NOMO-1 treated with dmso at 0.1 percent for 144 hours (cell line): ENCODE measurements around the gene UNC5A.

Source experiments
- DNase-seq: peaks from one replicate; lab custom pipeline; 2025; ENCODE audit not compliant: unreplicated experiment; lab: John Stamatoyannopoulos, UW

The UNC5A gene

DNA sequence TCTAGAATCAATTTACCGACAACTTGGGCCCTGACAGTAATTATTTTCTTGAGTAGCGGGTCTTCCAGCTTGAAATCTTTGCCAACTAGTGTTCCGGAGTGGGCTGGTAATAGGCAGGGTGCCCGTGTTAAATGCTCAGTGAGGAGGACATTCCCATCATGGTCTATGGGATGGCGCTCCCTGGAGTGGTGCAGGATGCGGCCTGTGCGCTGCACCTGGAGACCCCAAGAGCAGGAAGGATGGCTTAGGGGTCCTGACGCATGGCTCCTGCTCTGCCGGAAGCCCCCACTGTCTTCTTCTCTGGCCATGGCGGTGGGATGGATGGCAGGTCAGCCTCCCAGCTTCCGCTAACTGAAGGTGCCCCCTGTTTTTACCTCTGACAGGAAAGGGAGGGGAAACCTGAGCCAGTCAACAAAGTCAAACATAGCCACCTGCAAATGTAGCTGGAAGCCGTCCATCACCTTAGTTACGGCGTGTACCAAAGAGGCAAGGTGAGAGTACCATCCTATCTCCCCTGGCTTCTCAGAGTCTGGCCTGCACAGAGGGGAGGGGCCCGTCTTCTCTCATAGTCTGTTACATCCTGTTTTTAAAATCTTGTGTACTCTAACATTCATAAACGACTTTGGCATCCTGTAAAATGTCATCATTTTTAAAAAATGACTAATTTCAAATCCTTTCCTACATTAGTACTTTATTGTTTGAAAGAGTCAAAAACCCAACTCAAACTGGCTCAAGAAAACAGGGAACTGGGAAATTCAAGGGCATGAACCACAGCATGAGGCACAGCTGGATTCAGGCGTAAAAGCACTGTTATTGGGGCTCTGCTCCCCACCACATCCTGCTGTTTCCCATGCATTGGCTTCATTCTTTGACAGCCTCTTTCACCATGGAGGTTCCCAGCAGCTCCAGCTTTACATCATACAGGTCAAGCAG lies 28.5 kb upstream of the UNC5A start:
- DNase-seq = no peak

DNA sequence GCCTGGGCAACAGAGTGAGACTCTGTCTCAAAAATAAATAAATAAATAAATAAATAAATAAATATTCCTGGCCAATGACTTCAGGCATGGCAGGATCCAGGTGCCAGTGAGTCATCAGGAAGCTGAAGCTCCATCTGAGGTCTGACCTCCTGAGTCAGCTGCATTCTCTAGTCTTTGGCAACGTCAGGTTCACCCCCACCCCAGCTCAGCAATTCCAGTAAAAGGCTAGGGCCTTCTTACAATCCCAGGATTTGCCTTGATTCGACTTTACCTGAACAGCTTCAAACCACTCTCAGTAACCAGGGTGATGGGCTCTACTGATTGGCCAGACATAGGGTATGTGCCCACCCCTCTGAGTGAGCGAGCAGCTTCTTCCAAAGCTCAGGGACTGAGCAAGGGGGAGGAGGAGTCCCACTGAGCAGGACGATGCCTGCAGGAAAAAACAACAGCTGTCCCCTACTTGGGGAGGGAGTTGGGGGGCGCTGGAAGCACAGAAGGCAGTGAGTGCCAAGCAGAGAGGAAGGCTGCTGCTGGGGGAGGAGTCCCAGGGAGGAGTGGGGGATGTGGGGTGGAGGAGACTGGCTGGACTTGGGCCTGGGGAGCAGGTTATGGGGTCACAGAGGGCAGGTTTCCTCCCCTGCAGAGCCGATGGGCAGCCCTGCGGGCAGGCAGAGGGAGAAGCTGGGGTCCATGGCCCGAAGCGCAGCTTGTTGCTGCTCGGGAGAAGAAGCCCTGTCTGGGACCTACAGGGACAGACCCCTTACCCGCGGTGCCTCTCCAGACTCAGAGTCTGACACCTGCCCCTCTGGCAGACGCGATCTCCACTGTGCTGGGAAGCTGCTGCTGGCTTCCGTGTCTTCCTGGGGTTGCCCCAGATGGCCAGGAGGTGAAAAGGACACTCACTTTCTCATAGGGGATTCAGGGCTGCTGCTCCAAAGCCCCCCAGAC lies 25.9 kb upstream of the UNC5A start:
- DNase-seq = no peak

DNA sequence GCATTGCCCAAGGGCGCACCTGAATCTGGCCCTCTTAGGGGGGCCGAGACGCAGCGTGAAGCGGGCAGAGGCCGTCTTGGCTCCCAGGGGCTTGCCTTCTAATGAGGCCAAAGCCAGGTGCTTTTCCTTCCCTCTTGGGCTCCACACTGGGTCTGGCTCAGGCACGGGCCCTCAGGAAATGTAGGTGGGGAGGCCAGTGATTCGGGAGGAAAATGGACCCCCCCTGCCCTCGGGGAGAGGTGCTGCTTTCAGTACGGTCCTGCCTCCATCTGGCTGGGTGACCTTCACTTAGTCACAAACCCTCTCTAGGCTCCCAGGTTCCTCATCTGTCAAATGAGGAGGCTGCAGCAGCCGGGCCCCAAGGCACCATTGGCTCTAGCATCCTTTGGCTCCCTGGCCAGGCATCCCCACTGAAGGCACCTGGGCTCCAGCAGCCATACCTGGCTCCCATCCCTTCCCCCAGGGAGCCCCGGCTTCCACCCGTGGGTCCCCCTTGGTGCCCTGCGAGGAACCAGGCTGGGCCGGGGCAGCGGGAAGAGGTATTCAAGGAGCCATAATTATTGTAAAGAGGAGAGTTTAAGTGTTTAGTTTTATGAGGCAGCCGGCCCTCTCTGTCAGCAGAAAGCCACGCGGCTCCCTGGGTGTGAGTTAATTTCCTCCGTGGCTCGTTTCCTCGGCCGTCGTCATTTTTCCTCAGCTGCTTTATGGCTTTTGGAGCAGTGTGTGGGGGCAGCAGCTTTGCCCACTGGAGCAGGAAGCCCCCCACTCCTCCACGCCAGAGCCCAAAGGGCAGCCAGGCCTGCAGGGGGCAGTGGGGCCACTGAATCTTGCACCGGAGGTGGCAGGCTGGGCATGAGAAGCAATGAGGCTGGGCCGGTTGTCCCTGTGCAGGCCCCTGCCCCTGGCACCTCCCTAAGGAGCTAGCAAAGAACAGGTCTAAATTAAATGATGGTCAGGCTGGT lies 24.9 kb upstream of the UNC5A start:
- no peak for DNase-seq

DNA sequence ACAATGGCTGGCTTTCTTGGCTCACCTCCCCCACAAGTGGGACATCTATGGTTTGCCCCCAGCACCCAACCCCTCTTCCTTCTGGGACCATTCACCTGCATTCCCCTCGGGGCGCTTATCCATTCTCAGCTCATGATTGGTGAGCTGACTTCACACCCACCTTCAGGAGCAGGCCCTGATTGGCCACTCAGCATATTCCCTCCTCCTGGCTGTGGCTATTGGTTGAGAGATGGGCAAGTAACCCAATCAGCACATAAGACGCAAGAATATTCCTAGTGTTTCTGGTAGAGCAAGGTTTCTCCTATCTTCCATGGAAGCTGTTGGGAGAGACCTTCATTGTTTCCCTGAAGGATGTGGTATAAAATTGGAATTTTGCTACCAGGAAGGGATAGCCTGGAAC lies 22.7 kb upstream of the UNC5A start:
- no peak for DNase-seq

DNA sequence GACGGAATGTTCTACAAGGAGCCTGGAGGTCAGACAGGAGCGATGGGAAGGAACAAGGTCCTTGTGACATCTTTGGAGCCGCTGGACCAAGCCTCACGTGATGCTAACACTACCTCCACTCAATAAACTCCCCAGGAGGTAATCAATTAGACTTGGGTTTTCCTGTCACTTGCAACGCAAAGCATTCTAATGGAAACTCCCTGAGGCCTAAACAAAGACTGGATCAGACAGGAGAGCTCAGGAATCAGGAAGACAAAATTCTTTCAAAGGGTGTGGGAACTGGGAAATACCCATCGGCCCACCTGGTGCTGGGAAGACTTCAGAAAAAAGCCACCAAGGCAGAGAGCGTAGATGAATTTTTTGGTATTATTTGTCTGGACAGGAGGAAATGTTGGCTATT lies 22.3 kb upstream of the UNC5A start:
- DNase-seq = no peak

DNA sequence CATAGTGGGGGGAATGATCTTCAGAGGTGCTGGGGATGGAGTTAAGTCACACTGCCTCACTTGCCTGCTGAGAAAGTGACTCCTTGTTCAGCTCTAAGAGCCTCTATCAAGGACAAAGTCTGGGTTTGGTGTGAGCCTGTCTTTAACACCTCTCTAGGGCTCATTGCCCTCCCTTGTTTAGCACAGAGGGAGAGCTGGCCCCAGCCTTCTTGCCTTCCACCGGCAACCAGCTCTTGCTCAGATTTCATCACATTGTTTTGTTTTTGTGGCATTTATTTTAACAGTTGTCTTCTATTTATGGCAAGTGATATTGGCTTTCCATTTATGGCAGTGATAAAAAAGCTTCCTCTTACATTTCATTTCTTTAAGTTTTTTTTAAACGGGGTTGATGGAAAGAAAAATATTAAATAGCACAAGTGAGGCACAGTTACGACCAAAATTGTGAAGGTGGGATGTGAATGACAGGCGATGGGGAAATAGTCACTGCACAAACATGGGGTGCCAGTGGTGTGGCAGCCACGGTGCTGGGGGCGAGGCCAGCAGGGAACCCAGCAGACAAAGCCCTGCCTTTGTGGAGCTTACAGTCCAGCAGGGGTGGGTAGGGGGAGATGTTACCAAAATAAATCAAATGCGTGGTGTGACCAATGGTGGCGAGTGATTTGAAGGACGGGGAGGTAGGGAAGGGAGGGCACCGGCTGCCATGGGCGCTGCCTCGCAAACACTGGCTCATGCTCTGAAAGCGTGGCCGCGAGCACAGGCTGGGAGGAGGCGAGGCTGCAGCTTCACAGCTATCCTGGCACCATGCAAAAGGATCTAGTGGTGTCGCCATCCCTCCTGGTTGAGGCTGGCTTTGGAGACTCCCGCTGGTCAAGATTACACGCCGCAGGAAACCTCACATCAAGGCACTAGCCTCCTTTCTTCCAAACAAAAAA lies 21.2 kb upstream of the UNC5A start:
- DNase-seq = no peak

DNA sequence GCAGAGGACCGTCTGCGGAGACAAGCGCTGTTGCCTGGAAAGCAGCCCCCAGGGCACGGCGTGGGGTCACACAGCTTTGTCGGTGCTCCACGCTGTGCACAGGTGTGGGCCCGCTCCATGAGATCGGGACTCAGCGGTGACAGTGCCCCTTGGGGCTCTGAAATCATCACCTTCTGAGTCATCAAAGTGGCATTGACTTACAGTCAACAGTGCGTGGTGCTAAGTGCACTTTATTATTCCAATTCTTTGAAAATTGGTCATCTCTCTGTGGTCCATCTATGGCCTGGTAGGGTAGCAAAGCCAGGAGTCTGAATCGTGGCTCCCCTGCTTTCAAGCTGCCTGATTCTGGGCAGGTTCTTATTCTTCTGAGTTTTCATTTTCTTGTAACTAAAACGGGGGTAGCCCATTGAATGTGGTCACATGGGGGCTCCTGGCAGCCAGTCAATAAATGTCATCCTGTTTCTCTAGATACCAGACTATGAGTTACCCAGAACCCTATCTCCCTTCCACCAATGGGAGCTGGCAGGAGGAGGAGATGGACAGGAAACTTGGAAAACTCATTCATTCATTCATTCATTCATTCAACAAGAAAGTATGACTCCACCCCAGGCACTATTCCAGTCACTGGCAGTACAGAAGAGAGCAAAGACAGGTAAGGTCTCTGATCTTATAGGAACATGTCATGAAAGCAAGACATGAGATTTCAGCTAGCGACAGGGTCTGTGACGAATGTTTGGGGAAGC lies 20.3 kb upstream of the UNC5A start:
- no peak for DNase-seq

DNA sequence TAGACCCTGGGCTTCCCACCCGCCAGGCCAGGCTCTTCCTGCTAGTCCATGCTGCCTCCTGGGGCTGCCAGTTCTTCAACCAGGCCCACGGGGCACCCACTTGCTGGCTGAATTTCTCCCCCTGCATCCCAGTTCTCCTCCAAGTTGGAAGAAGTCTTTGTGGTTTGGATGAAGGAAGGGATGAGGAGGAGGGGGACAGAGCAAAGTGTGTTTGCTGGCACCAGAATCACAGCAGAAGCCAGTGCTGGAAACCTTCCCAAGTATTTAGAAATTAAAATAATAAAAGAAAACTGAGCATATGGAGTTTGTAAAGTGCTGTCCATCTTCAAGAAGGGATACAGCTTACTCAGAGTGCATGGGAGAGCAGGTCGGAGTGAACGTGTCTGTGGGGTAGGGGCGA lies 19.4 kb upstream of the UNC5A start:
- no peak for DNase-seq

DNA sequence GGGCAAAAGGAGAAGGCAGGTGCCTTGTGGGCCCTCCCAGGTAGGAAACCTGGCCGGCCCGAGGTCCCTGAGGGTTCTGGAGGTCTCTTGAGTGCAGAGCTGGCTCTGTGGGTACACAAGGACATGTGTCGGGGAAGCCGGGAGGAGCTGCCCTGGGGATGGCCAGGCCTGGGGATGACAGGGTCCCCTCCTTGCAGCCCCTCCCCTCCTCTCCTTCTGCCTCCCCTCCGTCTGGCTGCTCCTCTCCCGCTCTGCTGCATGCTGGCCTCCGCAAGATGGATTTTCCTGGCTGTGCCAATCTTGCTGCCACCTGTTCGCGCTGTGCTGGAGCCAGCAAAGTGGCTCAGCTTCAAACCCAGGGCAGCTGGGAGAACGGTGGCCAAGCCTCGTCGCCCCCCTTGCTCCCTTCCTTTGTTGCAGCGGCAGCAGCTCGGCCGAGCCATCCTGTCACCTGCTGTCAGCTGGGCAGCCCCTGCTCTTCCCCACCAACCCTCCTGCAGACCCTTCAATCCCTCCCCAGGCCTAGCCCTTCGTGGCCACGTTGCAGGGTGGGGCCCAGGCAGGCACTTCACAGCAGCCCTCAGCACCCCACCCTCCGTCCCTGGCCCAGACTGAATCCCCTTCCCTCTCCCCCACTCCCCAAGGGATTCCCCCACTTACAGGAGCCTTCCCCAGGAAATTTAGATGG lies 17.6 kb upstream of the UNC5A start:
- DNase-seq = no peak

DNA sequence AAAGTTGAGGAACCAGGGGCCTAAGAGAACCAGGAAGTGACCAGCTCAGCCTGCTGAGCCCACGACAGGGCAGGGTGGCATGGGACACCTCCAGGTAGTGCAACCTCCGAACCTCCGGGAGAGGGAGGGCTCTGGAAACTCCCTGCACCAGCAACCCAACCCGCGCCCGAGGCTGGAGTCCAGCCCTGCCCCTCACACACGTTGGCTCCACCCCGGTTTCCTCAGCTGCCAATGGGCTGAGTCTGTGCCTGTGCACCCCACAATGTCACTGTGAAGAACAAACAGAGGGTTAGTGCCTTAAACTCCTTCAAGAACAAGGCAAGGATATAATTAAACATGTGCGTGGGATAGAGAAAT lies 17.0 kb upstream of the UNC5A start:
- no peak for DNase-seq

DNA sequence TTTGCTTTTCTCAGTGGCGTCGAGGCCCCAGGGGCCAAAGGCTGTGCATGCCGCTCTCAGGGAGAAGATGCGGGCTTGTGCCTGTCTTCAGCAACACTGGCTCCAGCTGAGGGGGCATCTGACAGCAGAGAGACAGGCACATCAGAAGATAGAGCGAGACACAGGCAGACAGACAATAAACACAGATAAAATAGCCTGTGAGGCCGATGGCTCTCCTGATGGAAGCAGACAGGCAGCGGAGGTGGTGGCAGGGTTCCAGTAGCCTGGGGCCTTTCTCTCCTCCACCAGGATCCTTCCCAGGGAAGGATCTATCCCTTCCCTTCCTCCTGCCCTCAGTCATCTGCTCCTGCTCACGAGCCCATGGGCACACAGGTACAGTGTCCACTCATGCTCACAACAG lies 16.6 kb upstream of the UNC5A start:
- no peak for DNase-seq

DNA sequence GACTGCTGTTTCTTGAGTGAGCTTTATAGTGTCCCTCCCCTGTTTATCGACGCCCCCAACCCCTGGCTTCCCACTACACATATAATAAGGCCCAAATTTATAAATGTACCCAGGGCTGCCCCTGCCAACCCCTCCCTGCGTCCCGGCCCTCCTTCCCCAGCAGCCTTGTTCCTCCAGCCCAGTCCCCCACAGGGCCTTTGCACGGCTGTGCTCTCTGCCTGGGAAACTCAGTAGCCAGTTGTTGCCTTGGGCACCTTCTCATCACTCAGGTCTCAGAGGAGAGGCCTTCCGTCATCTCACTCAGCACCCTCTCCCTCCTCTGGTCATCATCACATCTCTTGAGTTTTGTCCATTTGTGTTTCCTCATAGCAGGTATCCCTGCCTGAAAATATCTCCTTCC lies 15.8 kb upstream of the UNC5A start:
- DNase-seq = no peak

DNA sequence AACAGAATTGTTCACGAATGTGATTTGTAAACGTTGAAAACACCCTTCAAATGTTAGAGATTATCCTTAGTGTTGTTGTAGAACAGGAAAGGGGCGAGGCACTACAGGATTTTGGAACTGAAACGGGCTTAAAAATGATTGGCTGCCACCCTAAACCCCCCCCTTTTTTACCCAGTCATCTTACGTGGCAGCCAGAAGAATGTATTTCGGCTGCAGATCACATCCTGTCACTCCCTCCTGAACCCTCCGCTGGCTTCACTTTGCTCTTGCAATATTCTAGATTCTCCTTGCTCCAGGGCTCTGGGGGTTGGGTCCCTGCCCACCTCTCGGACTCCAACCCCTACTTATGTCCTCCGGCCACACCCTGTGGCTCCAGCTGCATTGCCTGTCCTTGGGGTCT lies 13.9 kb upstream of the UNC5A start:
- DNase-seq = no peak

DNA sequence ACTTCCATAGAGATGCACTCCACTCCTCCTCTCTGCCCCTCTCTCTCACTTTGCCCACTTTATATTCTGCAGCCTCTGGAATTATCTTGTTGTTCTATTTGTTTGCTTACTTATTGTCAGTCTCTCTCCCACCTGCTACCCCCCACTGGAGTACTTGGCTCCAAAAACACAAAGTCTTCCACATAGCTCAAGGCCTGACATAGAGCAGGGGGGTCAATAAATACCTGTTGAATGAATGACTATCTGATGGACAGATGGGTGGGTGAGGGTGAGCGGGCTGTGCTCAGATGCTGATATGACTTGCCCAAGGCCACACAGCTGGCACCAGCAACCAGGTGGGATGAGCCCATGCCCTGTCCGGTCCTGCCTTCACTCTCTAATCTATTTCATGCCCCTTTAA lies 13.4 kb upstream of the UNC5A start:
- no peak for DNase-seq

DNA sequence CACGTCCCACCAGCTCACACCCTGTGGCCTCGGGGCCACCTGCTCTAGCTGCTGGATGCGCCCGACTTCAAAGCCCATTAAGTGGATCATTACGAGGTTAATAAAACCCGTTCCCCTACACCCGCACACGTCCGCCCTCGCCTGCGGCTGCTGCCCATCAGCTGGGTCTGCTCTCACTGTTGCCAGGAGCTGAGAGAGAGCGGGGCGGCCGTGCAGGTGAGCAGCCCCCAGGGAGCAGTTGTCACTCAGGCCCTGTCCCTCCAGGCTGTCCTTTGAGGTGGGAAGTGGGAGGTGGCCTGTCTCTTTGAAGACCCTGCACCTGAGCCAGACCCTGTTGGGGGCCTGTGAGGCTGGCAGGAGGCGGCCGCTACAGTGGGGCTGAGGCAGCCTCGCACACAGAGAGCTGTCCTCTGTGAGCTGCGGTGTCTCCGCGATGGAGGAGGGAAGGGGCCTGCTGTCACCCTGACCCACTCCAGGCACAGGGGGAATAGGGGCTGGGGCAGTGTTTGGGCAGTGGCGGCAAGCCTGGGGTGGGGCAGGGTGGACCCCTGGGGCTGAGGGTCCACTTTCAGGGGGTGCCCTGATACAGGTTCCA lies 12.8 kb upstream of the UNC5A start:
- DNase-seq = no peak

DNA sequence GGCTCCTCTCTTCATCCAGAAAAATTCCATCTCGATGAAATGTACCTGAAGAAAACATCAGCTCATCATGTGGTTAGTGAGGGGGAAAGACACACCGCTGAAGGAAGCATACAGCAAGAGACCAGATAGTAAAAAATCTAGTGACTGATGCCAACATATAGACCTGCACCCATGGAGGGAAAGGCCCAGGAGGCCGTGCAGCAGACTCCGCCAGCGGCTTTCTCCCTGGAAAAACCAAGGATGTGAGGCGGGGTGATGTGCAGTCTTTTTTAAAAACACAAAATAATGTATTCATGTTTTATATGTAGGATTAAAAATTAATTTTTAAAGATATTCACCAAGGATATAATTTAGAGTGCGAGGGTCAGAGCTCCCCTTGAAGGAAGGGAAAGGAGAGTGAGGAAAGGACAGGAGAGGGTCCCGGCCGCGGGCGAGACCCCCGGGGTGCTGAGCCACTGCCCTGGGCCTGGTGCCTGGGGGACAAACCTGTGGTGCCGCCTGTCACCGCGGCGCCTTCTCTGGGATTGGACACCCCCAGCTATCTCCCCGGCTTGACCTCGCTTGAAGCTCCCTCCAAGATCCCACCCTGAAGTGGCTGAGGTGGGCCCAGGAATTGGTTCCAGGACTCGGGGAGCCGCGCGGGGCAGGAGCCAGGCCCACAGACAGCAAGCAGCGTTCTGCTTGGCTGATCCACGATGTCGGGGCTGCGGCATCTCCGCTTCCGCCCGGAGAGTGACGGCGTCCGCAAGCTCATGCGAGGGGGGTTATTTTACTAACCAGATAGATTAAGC lies 12.1 kb upstream of the UNC5A start:
- DNase-seq = no peak

DNA sequence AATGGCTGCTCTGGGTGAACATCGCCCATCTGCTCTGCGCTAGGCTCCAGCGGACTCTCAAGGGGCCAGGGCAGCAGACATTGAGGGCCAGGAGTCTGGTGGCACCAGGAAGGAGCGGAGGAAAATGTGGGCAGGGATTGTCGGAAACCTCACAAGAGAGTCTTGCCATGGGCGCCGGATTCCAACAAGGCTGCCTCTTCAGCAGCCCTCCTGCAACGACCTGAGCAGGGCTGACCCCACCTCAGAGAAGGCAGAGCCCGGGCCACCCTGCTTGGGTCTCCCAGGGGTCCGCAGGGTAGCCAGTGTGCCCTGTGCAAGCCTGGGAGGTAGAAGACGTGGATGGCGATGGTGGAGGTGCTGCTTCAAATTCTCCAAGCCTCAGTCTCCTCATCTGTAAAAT lies 11.4 kb upstream of the UNC5A start:
- DNase-seq = no peak
